Sciatic nerve (tissue), 2 donors: ENCODE measurements around the gene DBF4B. TPM values are rescaled to one million over a fixed set of nuclear protein-coding genes. Genes with fewer than 3 reads are reported as not detected.
"Not testable (repeated sequence)": the region's sequence is repeated elsewhere in the genome, so short reads cannot be mapped to it uniquely, and the experiment has no call there.

Experiments
- ATAC-seq: fragments of 200-7000 bp; cut with Tn5 transposase; one replicate; pipeline ENCODE4 v1.9.1; 2020; ENCODE audit warnings: mild to moderate bottlenecking, moderate library complexity
- DNase-seq: peaks from one replicate; pipeline ENCODE4 v3.0.0-alpha.2; 2020; ENCODE audit warnings: low spot score
- intact Hi-C: fragments of 100-400 bp; cut with DNase I; formaldehyde crosslinking; loops from one replicate; pipeline ENCODE4 v1.14.2; 2022
- total RNA-seq: library from RNA; stranded (reverse); fragmentation: NEBNext Ultra II Directional; extraction: Animal tissue kit (Norgen Biotek cat#: 25700); gene quantifications from one replicate; pipeline ENCODE4 v1.2.1, GENCODE V29; 2021
- donor health status: DM: no; HTN: no; CAD: no.
- donor health status: DM: no; HTN: no; CAD: no.

Gene DBF4B
- 10.3 TPM for total RNA-seq

- peak; percentile 87 for DNase-seq
- ATAC-seq: peak; percentile 95
- intact Hi-C loops: no loop called here
Observed at GRCh38 chr17:44708401-44709263, at the start of gene DBF4B. Gene DBF4B (plus strand): TSS chr17:44708665. CDS start chr17:44708821, 156 bp downstream.

GRCh38 chr17:44661835-44662234 is 46.6 kb upstream of the DBF4B start:
- intact Hi-C loops: no loop called here
- ATAC-seq (no peak), DNase-seq (no peak)

- ATAC-seq (no peak), DNase-seq (no peak)
- intact Hi-C loops: no loop called here
Observed at GRCh38 chr17:44663095-44663494, 45.4 kb upstream of the DBF4B start.

- DNase-seq (no peak), ATAC-seq (no peak)
- intact Hi-C loops: no loop called here
Observed at GRCh38 chr17:44664867-44665266, 43.6 kb upstream of the DBF4B start.

- intact Hi-C loops: no loop called here
- DNase-seq (no peak), ATAC-seq (no peak)
Observed at GRCh38 chr17:44666006-44666405, 42.5 kb upstream of the DBF4B start.

- DNase-seq (no peak), ATAC-seq (no peak)
- intact Hi-C loops: no loop called here
Observed at GRCh38 chr17:44672479-44673093, 35.9 kb upstream of the DBF4B start.

- ATAC-seq: no peak
- intact Hi-C loops: no loop called here
- DNase-seq: no peak
Observed at GRCh38 chr17:44673893-44674292, 34.6 kb upstream of the DBF4B start.

- ATAC-seq: no peak
- intact Hi-C loops: no loop called here
- DNase-seq: no peak
Observed at GRCh38 chr17:44677136-44677535, 31.3 kb upstream of the DBF4B start.

GRCh38 chr17:44683303-44683702 is 25.2 kb upstream of the DBF4B start:
- DNase-seq, ATAC-seq, intact Hi-C loops: not testable (repeated sequence)

- ATAC-seq (no peak), DNase-seq (no peak)
- intact Hi-C loops: no loop called here
Observed at GRCh38 chr17:44687756-44688155, 20.7 kb upstream of the DBF4B start.

- intact Hi-C loops: no loop called here
- DNase-seq (no peak), ATAC-seq (no peak)
Observed at GRCh38 chr17:44688200-44688599, 20.3 kb upstream of the DBF4B start.

GRCh38 chr17:44688675-44689476 is 19.6 kb upstream of the DBF4B start:
- ATAC-seq: no peak
- intact Hi-C loops: no loop called here

GRCh38 chr17:44689477-44690217 is 18.8 kb upstream of the DBF4B start, which contains the start of gene CCDC43:
Gene CCDC43 (minus strand): TSS chr17:44689776. CDS start chr17:44689753, 23 bp downstream.
- ATAC-seq (peak; percentile 99), DNase-seq (peak; percentile 92)
- intact Hi-C loops: no loop called here

More at GRCh38 chr17:44688675-44689476, 19.6 kb upstream of the DBF4B start:
- DNase-seq: no peak

- DNase-seq, intact Hi-C loops: not testable (repeated sequence)
Observed at GRCh38 chr17:44690746-44691306, 17.6 kb upstream of the DBF4B start.

GRCh38 chr17:44693609-44694008 is 14.9 kb upstream of the DBF4B start:
- DNase-seq (no peak), ATAC-seq (no peak)
- intact Hi-C loops: no loop called here

More at GRCh38 chr17:44690746-44691306, 17.6 kb upstream of the DBF4B start:
- ATAC-seq: not testable (repeated sequence)

GRCh38 chr17:44700288-44700687 is 8.2 kb upstream of the DBF4B start:
- intact Hi-C loops, ATAC-seq, DNase-seq: not testable (repeated sequence)

GRCh38 chr17:44707755-44708400 is 587 bp upstream of the DBF4B start:
- intact Hi-C loops: no loop called here

GRCh38 chr17:44719444-44719843 is 11.0 kb downstream of the DBF4B start:
- ATAC-seq (no peak), DNase-seq (no peak)
- intact Hi-C loops: no loop called here

More at GRCh38 chr17:44707755-44708400, 587 bp upstream of the DBF4B start:
- DNase-seq (no peak), ATAC-seq (no peak)
